ENCODE results near the gene CCNQ. TPM values are rescaled to one million over a fixed set of nuclear protein-coding genes. Genes with fewer than 3 reads are reported as not detected.

Gene CCNQ
- polyA plus RNA-seq, 1 donor (not counting 4 experiments of a cell fraction or from before 2014, with no cell fraction given): 31.1 TPM

DNA sequence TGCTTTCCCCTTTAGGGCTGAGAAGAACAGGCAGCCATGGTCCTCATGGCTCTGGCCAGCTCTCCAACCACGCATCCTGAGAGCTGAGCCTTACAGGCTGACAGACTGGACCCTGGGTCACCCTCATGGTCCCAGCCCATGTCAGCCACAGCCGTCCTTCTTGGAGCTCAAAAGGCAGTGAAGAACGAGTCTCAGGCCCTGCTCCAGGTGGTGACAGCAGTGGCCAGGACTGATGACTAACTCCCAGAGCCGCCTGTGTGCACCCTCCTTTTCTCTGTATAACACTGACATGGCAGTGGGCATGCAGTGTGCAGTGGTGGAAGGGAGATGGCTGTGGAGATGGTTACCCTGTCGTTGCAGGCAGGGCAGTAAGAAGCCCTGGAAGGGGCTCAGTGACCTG is 37.8 kb upstream of the CCNQ start:
- H3K4me3 ChIP-seq (ENCODE audit: control insufficient read depth in 2 of 3, extremely low read depth in 1 of 3, insufficient read depth in 2 of 3, low read depth in 1 of 3, low read length in 3 of 3): no peak overlapping the region
- no peak overlapping the region for H3K4me2 ChIP-seq (ENCODE audit: control insufficient read depth, extremely low read depth, insufficient read depth, low read depth, low read length)
- no peaks in the 10 kb centered on the region for H3K9me1 ChIP-seq (ENCODE audit: control insufficient read depth, extremely low read depth, insufficient read depth, low read length)
- no peaks in the 10 kb centered on the region for H3K79me2 ChIP-seq (ENCODE audit: control insufficient read depth, insufficient read depth, low read length)
- no peak for DNase-seq (ENCODE audit: low read depth, low spot score)
- no peak for TF ChIP-seq CTCF (optimal IDR thresholded peaks at IDR 0.05 in 1 of 3, IDR thresholded peaks at IDR 0.05 in 1 of 3, conservative IDR thresholded peaks at IDR 0.05 in 1 of 3; ENCODE audit: extremely low read depth in 1 of 3, insufficient read depth in 2 of 3, low read length in 3 of 3)
- TF ChIP-seq EZH2 (IDR thresholded peaks at IDR 0.05; ENCODE audit: low read length): no peak
- H3K4me1 ChIP-seq (ENCODE audit: control insufficient read depth, extremely low read depth, insufficient read depth, low read length): peaks cover 3% of the 10 kb centered on the region
- H3K27ac ChIP-seq (ENCODE audit: control insufficient read depth, insufficient read depth, low read length): no peak overlapping the region
- H3K36me3 ChIP-seq (ENCODE audit: control insufficient read depth in 2 of 2, extremely low read depth in 1 of 2, insufficient read depth in 2 of 2, low read length in 2 of 2): no peaks in the 10 kb centered on the region
- no peak overlapping the region for H3K9ac ChIP-seq (ENCODE audit: control insufficient read depth, extremely low read depth, insufficient read depth, low read length)
- dilution Hi-C loops (cut with MboI; ENCODE audit: extremely low pct_ligation_motif_present, low sequenced_read_pairs): no loop called here
- peaks cover 33% of the 10 kb centered on the region for H3K27me3 ChIP-seq (ENCODE audit: control insufficient read depth, extremely low read depth, insufficient read depth, low read length)
- H2AFZ ChIP-seq (ENCODE audit: control insufficient read depth, low read length): no peak overlapping the region
- peaks cover 2% of the 10 kb centered on the region for H3K9me3 ChIP-seq (ENCODE audit: control insufficient read depth, low read depth, low read length)
- H4K20me1 ChIP-seq (ENCODE audit: control insufficient read depth, extremely low read depth, insufficient read depth, low read length): no peaks in the 10 kb centered on the region
- no peak for FAIRE-seq

- no peaks in the 10 kb centered on the region for H4K20me1 ChIP-seq (ENCODE audit: control insufficient read depth, extremely low read depth, insufficient read depth, low read length)
- dilution Hi-C loops (cut with MboI; ENCODE audit: extremely low pct_ligation_motif_present, low sequenced_read_pairs): no loop called here
- no peak for FAIRE-seq
These were observed 37.1 kb upstream of the CCNQ start for GRCh38 chrX:153635788-153636668.

More at GRCh38 chrX:153635788-153636668, 37.1 kb upstream of the CCNQ start:
- no peak overlapping the region for H3K27ac ChIP-seq (ENCODE audit: control insufficient read depth, insufficient read depth, low read length)
- no peak overlapping the region for H3K4me2 ChIP-seq (ENCODE audit: control insufficient read depth, extremely low read depth, insufficient read depth, low read depth, low read length)
- TF ChIP-seq CTCF (optimal IDR thresholded peaks at IDR 0.05 in 1 of 3, IDR thresholded peaks at IDR 0.05 in 1 of 3, conservative IDR thresholded peaks at IDR 0.05 in 1 of 3; ENCODE audit: extremely low read depth in 1 of 3, insufficient read depth in 2 of 3, low read length in 3 of 3) (peak in 2 of 3 experiments; percentile 32 to 38), EZH2 (IDR thresholded peaks at IDR 0.05; ENCODE audit: low read length) (no peak)
- no peak overlapping the region for H2AFZ ChIP-seq (ENCODE audit: control insufficient read depth, low read length)
- no peak overlapping the region for H3K4me3 ChIP-seq (ENCODE audit: control insufficient read depth in 2 of 3, extremely low read depth in 1 of 3, insufficient read depth in 2 of 3, low read depth in 1 of 3, low read length in 3 of 3)
- H3K9me1 ChIP-seq (ENCODE audit: control insufficient read depth, extremely low read depth, insufficient read depth, low read length): no peaks in the 10 kb centered on the region
- peaks cover 3% of the 10 kb centered on the region for H3K4me1 ChIP-seq (ENCODE audit: control insufficient read depth, extremely low read depth, insufficient read depth, low read length)
- no peak for DNase-seq (ENCODE audit: low read depth, low spot score)
- peaks cover 3% of the 10 kb centered on the region for H3K9me3 ChIP-seq (ENCODE audit: control insufficient read depth, low read depth, low read length)
- no peaks in the 10 kb centered on the region for H3K79me2 ChIP-seq (ENCODE audit: control insufficient read depth, insufficient read depth, low read length)
- no peaks in the 10 kb centered on the region for H3K36me3 ChIP-seq (ENCODE audit: control insufficient read depth in 2 of 2, extremely low read depth in 1 of 2, insufficient read depth in 2 of 2, low read length in 2 of 2)
- H3K9ac ChIP-seq (ENCODE audit: control insufficient read depth, extremely low read depth, insufficient read depth, low read length): no peak overlapping the region
- peaks cover 26% of the 10 kb centered on the region for H3K27me3 ChIP-seq (ENCODE audit: control insufficient read depth, extremely low read depth, insufficient read depth, low read length)
